GM18873 (cell line): Measurements from ENCODE around the gene HOMER2.
"Not testable (repeated sequence)": the region's sequence is repeated elsewhere in the genome, so short reads cannot be mapped to it uniquely, and the experiment has no call there.

Experiments used
- ATAC-seq: cut with Tn5 transposase; IDR thresholded peaks from one replicate; pipeline ENCODE4 v1.9.1; 2021; ENCODE audit warnings: mild to moderate bottlenecking, moderate library complexity, moderate number of reproducible peaks; ENCODE audit not compliant: unreplicated experiment, low FRiP score

The HOMER2 gene

DNA sequence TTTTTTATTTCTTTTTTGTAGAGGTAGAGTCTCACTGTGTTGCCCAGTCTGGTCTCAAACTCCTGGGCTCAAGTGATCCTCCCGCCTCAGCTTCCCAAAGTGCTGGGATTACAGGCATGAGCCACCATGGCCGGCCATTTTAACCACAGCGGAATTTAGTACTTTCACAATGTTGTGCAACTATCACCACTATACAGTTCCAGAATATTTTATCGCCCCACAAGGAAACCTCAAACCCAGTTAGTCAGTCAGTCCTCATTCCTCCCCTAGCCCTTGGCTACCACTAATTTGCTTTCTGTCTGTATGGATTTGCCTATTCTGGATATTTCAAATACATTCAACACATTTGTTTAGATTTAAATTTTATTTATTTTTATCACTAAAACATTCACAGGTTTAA, 15.5 kb upstream of the HOMER2 start:
- ATAC-seq: no peak

- no peak for ATAC-seq
These were observed 14.2 kb upstream of the HOMER2 start for GRCh38 chr15:82966671-82967071.

- no peak for ATAC-seq
These were observed 12.4 kb upstream of the HOMER2 start for GRCh38 chr15:82964890-82965289.

GRCh38 chr15:82963471-82964341, 11.2 kb upstream of the HOMER2 start:
- no peak for ATAC-seq

GRCh38 chr15:82960766-82961165, 8.2 kb upstream of the HOMER2 start:
- ATAC-seq: no peak

GRCh38 chr15:82959423-82959822, 6.9 kb upstream of the HOMER2 start:
- ATAC-seq: no peak

GRCh38 chr15:82958638-82959037, 6.1 kb upstream of the HOMER2 start:
- ATAC-seq: no peak

- ATAC-seq: no peak
These were observed 905 bp downstream of the HOMER2 start for GRCh38 chr15:82951472-82952157.

GRCh38 chr15:82950746-82951370, 1.7 kb downstream of the HOMER2 start:
- ATAC-seq: no peak

DNA sequence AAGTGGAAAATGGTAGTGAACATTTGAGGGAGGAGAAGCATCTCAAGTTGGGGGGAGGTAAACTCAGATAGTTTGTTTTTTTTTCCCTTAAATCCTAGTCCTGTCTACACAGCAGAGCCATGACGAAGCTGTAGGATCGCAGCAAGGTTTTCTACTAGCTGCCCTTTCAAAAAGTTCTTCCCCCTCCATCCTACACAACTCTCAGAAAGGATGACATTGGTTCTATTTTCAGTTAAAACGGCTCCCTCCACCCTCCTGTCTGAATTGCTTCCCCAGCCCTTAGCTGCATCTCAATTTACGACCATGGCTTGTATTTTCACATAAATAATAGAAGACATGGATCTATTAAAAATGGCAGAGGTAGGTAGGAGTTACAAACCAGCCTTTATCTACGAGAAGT, 2.2 kb downstream of the HOMER2 start:
- ATAC-seq: no peak

DNA sequence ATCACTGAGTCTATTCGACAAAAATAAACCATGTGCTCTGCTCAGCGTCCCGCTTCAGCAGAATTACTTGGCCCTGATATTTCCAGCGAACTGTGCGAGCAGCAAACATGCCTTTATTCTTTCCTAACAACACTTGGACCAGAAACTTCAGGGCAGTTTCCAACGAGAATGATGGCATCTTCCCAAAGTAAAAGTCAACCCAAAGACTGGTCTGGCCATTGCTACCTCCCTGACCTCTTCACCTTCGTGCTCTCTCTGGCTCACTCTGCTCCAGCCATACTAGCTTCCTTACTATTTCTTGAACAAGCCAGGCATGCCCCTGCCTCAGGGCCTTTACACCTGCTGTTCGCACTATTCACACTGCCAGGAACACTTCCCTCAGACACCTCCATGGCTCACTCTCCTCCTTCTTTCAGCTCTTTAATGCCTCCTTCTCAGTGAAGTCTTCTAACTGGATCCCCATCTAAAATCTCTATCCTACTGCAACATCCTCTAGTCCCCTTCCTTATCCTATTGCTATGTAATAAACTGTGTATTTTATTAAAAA, 6.3 kb downstream of the HOMER2 start:
- no peak for ATAC-seq

DNA sequence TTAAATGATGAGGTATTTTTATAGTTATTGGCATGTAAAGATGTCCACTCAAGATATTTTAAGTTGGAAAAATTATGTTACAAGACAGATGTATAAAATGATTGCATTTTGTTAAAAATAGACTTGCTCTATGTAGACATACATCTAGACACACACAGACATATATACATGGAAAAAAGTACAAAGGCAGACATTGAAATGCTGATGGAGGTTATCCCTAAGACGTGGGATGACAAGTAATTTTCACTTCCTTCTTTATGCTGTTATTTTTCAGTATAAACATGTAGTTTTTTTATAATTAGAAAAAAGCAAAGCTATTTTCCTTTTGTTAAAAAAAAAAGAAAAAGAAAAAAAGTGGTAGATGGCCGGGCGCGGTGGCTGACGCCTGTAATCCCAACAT, 7.2 kb downstream of the HOMER2 start:
- no peak for ATAC-seq

- no peak for ATAC-seq
These were observed 7.7 kb downstream of the HOMER2 start for GRCh38 chr15:82944821-82945220.

GRCh38 chr15:82944056-82944455, 8.5 kb downstream of the HOMER2 start:
- no peak for ATAC-seq

GRCh38 chr15:82943176-82943575, 9.3 kb downstream of the HOMER2 start:
- no peak for ATAC-seq

GRCh38 chr15:82942691-82943090, 9.8 kb downstream of the HOMER2 start:
- no peak for ATAC-seq

GRCh38 chr15:82939678-82940077, 12.8 kb downstream of the HOMER2 start:
- ATAC-seq: not testable (repeated sequence)

GRCh38 chr15:82937712-82938058, 14.8 kb downstream of the HOMER2 start:
- ATAC-seq: no peak

GRCh38 chr15:82936966-82937711, 15.4 kb downstream of the HOMER2 start:
- ATAC-seq: no peak

GRCh38 chr15:82935382-82935781, 17.1 kb downstream of the HOMER2 start:
- no peak for ATAC-seq
